Measurements from ENCODE around the gene EXOC1. TPM values are rescaled to one million over a fixed set of nuclear protein-coding genes. Genes with fewer than 3 reads are reported as not detected.

EXOC1 gene
- total RNA-seq, 1 experiment from 2014 or later = 17.6 TPM

- TF ChIP-seq CTCF (IDR thresholded peaks at IDR 0.05 in 2 of 3, conservative IDR thresholded peaks at IDR 0.05 in 1 of 3; ENCODE audit: borderline replicate concordance in 1 of 3, insufficient read depth in 1 of 3, low read depth in 2 of 3, low read length in 2 of 3) (peak; percentile 75 to 92 (median 89)), REST (IDR thresholded peaks at IDR 0.05; ENCODE audit: low read depth) (no peak), YY1 (IDR thresholded peaks at IDR 0.05; ENCODE audit: extremely low read depth, insufficient replicate concordance, low read depth, low read length) (peak; percentile 82), ZNF274 (IDR thresholded peaks at IDR 0.05; ENCODE audit: low read depth, low read length) (no peak), JUND (IDR thresholded peaks at IDR 0.05) (no peak; the same call in 1 of the 2 replicates), CBX3 (IDR thresholded peaks at IDR 0.05; ENCODE audit: low read depth) (no peak; the same call in 1 of the 2 replicates), ZBTB33 (IDR thresholded peaks at IDR 0.05; ENCODE audit: extremely low read depth, insufficient replicate concordance, low read length) (no peak), FOSL1 (IDR thresholded peaks at IDR 0.05; ENCODE audit: low read depth) (no peak), ZFX (IDR thresholded peaks at IDR 0.05) (peak; percentile 87)
These were observed 95.5 kb downstream of the EXOC1 start, which contains the start of gene CEP135 (continued) for GRCh38 chr4:55948726-55949481.
